GM23248 (cell line): ENCODE measurements around the gene TRAF2. TPM values are rescaled to one million over a fixed set of nuclear protein-coding genes. Genes with fewer than 3 reads are reported as not detected.

ENCODE experiments used
- DNase-seq: peaks from one replicate; pipeline ENCODE4 v3.0.0-alpha.2; 2015
- H2AFZ ChIP-seq: fragments of 200-600 bp; sonication (generic); 2 replicates; pipeline ENCODE4 v1.6.1; 2016; ENCODE audit warnings: antibody characterized with exemption
- H3F3A ChIP-seq: fragments of 200-600 bp; sonication (generic); 2 replicates; pipeline ENCODE4 v1.6.1; 2016; ENCODE audit warnings: mild to moderate bottlenecking, antibody characterized with exemption, mixed run types; ENCODE audit not compliant: insufficient read depth
- H3K27ac ChIP-seq: fragments of 200-600 bp; sonication (generic); 2 replicates; pipeline ENCODE4 v1.5.1; 2016; ENCODE audit warnings: mild to moderate bottlenecking
- H3K27me3 ChIP-seq: fragments of 200-600 bp; sonication (generic); replicated peaks from 2 replicates; pipeline ENCODE4 v1.6.1; 2016; ENCODE audit warnings: mild to moderate bottlenecking; ENCODE audit not compliant: insufficient read depth
- H3K36me3 ChIP-seq: fragments of 200-600 bp; sonication (generic); 2 replicates; pipeline ENCODE4 v1.6.1; 2016; ENCODE audit warnings: low read depth, mild to moderate bottlenecking
- H3K4me1 ChIP-seq: fragments of 200-600 bp; sonication (generic); 2 replicates; pipeline ENCODE4 v1.6.1; 2016; ENCODE audit warnings: mild to moderate bottlenecking; ENCODE audit not compliant: insufficient read depth
- H3K4me2 ChIP-seq: fragments of 200-600 bp; sonication (generic); one replicate; pipeline ENCODE4 v1.6.1; 2016; ENCODE audit warnings: mild to moderate bottlenecking; ENCODE audit not compliant: unreplicated experiment
- H3K4me3 ChIP-seq: fragments of 200-600 bp; sonication (generic); 2 replicates; pipeline ENCODE4 v1.5.1; 2016; ENCODE audit warnings: mild to moderate bottlenecking
- H3K79me2 ChIP-seq: fragments of 200-600 bp; sonication (generic); 2 replicates; pipeline ENCODE4 v1.6.1; 2016; ENCODE audit warnings: mild to moderate bottlenecking; ENCODE audit not compliant: insufficient read depth
- H3K9ac ChIP-seq: fragments of 200-600 bp; sonication (generic); 2 replicates; pipeline ENCODE4 v1.6.1; 2016; ENCODE audit warnings: mild to moderate bottlenecking
- H3K9me2 ChIP-seq: fragments of 200-600 bp; sonication (generic); 2 replicates; pipeline ENCODE4 v1.6.1; 2016; ENCODE audit warnings: mixed run types, mild to moderate bottlenecking, moderate library complexity; ENCODE audit not compliant: insufficient read depth
- H3K9me3 ChIP-seq: fragments of 200-600 bp; sonication (generic); one replicate; pipeline ENCODE4 v1.6.1; 2017; ENCODE audit warnings: low read depth
- H4K20me1 ChIP-seq: fragments of 200-600 bp; sonication (generic); 2 replicates; pipeline ENCODE4 v1.6.0; 2016; ENCODE audit not compliant: insufficient read depth
- EZH2 ChIP-seq: fragments of 200-600 bp; sonication (generic); IDR thresholded peaks from 2 replicates; pipeline ENCODE4 v1.6.1; 2018; ENCODE audit warnings: antibody characterized with exemption, mild to moderate bottlenecking; ENCODE audit not compliant: insufficient read depth, poor library complexity, severe bottlenecking
- EZH2phosphoT487 ChIP-seq: fragments of 200-600 bp; sonication (generic); IDR thresholded peaks from 2 replicates; pipeline ENCODE4 v1.6.1; 2018; ENCODE audit warnings: antibody characterized with exemption, moderate library complexity, mild to moderate bottlenecking, low read depth; ENCODE audit not compliant: insufficient read depth
- WGBS, 2 experiments: methylation state at CpG; one replicate each; pipeline ENCODE4 v1.1.6; 2015 to 2017; ENCODE audit warnings: low lambda C conversion rate in 2 of 2, low coverage in 1 of 2; ENCODE audit errors: missing lambda C conversion rate in 2 of 2; 5-methylcytosine and 5-hydroxymethylcytosine counted together
- in situ Hi-C: fragments of 300-500 bp; cut with MboI; formaldehyde crosslinking; loops from 2 replicates; pipeline ENCODE4 v1.15.0; 2020
- polyA plus RNA-seq: library from polyadenylated mRNA; unstranded; fragments of >200 nt; fragmentation: Nextera tagmentation; extraction: Ambion mirVana; gene quantifications from 2 replicates; pipeline ENCODE4 v1.2.1, GENCODE V29; 2016
- total RNA-seq: library from RNA; depleted of rRNA; stranded (reverse); fragments of >200 nt; shearing (Covaris generic); gene quantifications from 2 replicates; pipeline ENCODE4 v1.2.3, GENCODE V29; 2014

The TRAF2 gene
- total and polyA plus RNA-seq, 2 experiments from 2014 or later, result 8.1 to 15.0 TPM

- in situ Hi-C loops, result no loop called here
- Histone ChIP-seq H2AFZ (no peak overlapping the region), H3K27ac (peak overlapping the region; percentile 50; the same call in 1 of the 2 replicates), H3K4me1 (no peaks in the 10 kb centered on the region), H3K4me2 (no peak overlapping the region), H4K20me1 (no peaks in the 10 kb centered on the region), H3F3A (no peaks in the 10 kb centered on the region), H3K9me2 (no peaks in the 10 kb centered on the region), H3K36me3 (no peaks in the 10 kb centered on the region), H3K79me2 (peaks cover 18% of the 10 kb centered on the region), H3K4me3 (no peak overlapping the region), H3K9ac (no peak overlapping the region; the same call in 1 of the 2 replicates), H3K27me3 (no peaks in the 10 kb centered on the region), H3K9me3 (no peaks in the 10 kb centered on the region)
- WGBS, 2 experiments, result 75 to 77% methylated on average over 22 to 26 of the region's 26 CpGs
- TF ChIP-seq EZH2phosphoT487, result no peak
- no peak for TF ChIP-seq EZH2
- no peak for DNase-seq
Observed at GRCh38 chr9:136947028-136947891, 60.9 kb downstream of the TRAF2 start.

GRCh38 chr9:136947955-136948510 is 61.7 kb downstream of the TRAF2 start:
- Histone ChIP-seq H3F3A (no peaks in the 10 kb centered on the region), H3K79me2 (peaks cover 10% of the 10 kb centered on the region), H3K4me1 (no peaks in the 10 kb centered on the region), H3K27me3 (no peaks in the 10 kb centered on the region), H3K4me3 (no peak overlapping the region), H2AFZ (0 out of 2 replicates have a peak overlapping the region, but pooled peaks have one; percentile 23), H3K9me3 (no peaks in the 10 kb centered on the region), H3K4me2 (no peak overlapping the region), H3K9me2 (no peaks in the 10 kb centered on the region), H3K36me3 (no peaks in the 10 kb centered on the region), H4K20me1 (no peaks in the 10 kb centered on the region), H3K27ac (peak overlapping the region; percentile 50), H3K9ac (peak overlapping the region; percentile 31)
- in situ Hi-C loops, result no loop called here
- whole genome bisulfite sequencing, 2 experiments, result 21% methylated on average over 15 of the region's 15 CpGs
- TF ChIP-seq EZH2, result no peak
- TF ChIP-seq EZH2phosphoT487, result no peak
- peak; percentile 75 for DNase-seq

- Histone ChIP-seq H3K4me2 (peak overlapping the region; percentile 48), H2AFZ (peak overlapping the region; percentile 56), H3F3A (no peaks in the 10 kb centered on the region), H3K79me2 (no peaks in the 10 kb centered on the region), H3K9me2 (no peaks in the 10 kb centered on the region), H3K9me3 (no peaks in the 10 kb centered on the region), H3K4me3 (peak overlapping the region; percentile 55), H3K27me3 (no peaks in the 10 kb centered on the region; the same call in 1 of the 2 replicates), H3K9ac (no peak overlapping the region; the same call in 1 of the 2 replicates), H4K20me1 (no peaks in the 10 kb centered on the region), H3K27ac (no peak overlapping the region), H3K36me3 (no peaks in the 10 kb centered on the region), H3K4me1 (no peaks in the 10 kb centered on the region)
- WGBS, 2 experiments, result 20 to 32% methylated on average over 13 to 22 of the region's 22 CpGs
- in situ Hi-C loops, result no loop called here
- no peak for TF ChIP-seq EZH2phosphoT487
- no peak for TF ChIP-seq EZH2
- no peak for DNase-seq
Observed at GRCh38 chr9:136949239-136949816, 63.0 kb downstream of the TRAF2 start.

DNA sequence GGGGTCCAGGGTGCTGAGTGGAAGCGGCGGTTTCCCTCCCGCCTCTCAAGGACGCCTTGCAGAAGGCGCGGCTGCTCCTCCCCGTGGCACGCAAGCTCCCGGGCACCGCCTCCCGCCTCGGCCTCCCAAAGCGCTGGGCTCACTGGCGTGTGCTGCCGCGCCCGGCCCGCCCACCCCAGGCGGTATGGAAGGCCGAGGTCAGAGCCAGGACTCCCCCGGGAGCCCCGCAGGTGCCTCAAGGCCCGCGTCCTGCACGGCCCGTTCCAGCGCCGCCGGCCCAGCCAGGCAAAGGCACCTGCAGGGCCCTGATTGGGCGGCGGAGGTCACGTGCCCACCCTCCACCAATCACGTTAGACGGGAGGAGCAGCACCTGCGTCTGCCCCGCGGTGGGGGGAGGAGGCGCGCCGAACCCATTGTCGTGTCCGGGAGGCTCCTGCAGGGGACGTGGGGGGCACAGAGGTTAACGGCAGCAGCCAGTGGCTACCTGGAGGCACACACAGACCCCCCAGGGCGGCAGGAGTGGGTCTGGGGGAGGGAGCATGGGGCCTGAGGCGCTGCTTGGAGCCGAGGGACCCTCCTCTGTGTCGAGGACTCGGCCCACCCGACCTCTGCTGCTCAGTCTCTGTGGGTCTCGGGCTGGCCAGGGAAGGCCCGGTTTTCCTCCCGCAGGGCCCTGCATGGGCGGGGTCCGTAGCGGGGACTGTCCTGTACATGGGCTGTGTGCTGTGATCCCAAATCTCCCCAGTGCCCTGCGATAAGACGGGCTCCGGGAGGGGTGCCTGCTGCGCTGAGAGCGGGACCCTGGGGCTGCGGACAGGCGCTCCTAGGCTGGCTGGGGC is 63.7 kb downstream of the TRAF2 start:
- DNase-seq, result peak; percentile 83
- H3K4me1 ChIP-seq, result no peaks in the 10 kb centered on the region
- H3K4me3 ChIP-seq, result peak overlapping the region; percentile 55
- peak overlapping the region; percentile 56 for H2AFZ ChIP-seq
- H3F3A ChIP-seq, result no peaks in the 10 kb centered on the region
- TF ChIP-seq EZH2 (no peak), EZH2phosphoT487 (no peak)
- 7% methylated on average over 34 to 51 of the region's 63 CpGs for WGBS, 2 experiments
- H3K36me3 ChIP-seq, result no peaks in the 10 kb centered on the region
- H3K27ac ChIP-seq, result no peak overlapping the region
- no peaks in the 10 kb centered on the region for H4K20me1 ChIP-seq
- H3K9ac ChIP-seq, result no peak overlapping the region; the same call in 1 of the 2 replicates
- no peaks in the 10 kb centered on the region for H3K9me3 ChIP-seq
- no peaks in the 10 kb centered on the region; the same call in 1 of the 2 replicates for H3K27me3 ChIP-seq
- in situ Hi-C loops, result no loop called here
- no peaks in the 10 kb centered on the region for H3K79me2 ChIP-seq
- peak overlapping the region; percentile 48 for H3K4me2 ChIP-seq
- H3K9me2 ChIP-seq, result no peaks in the 10 kb centered on the region
